ENCODE measurements around the gene SRPK2. TPM values are rescaled to one million over a fixed set of nuclear protein-coding genes. Genes with fewer than 3 reads are reported as not detected.

The SRPK2 gene
- total RNA-seq, 4 donors from 2014 or later = 29.5 to 48.2 (median 30.6) TPM

GRCh38 chr7:105131033-105131656 lies 257.6 kb downstream of the SRPK2 start:
- ATAC-seq (ENCODE audit: low FRiP score) = no peak
- DNase-seq (ENCODE audit: low spot score) = no peak
- no peak for TF ChIP-seq CTCF (IDR thresholded peaks at IDR 0.05)

GRCh38 chr7:105130580-105130979 lies 258.1 kb downstream of the SRPK2 start:
- DNase-seq (ENCODE audit: low spot score) (no peak), ATAC-seq (ENCODE audit: low FRiP score) (no peak)
- TF ChIP-seq CTCF (IDR thresholded peaks at IDR 0.05) = no peak

GRCh38 chr7:105130048-105130447 lies 258.7 kb downstream of the SRPK2 start:
- no peak for ATAC-seq (ENCODE audit: low FRiP score)
- no peak for DNase-seq (ENCODE audit: low spot score)

GRCh38 chr7:105127179-105127578 lies 261.5 kb downstream of the SRPK2 start:
- ATAC-seq (ENCODE audit: low FRiP score) = no peak
- no peak for TF ChIP-seq CTCF (IDR thresholded peaks at IDR 0.05)

More at GRCh38 chr7:105130048-105130447, 258.7 kb downstream of the SRPK2 start:
- TF ChIP-seq CTCF (IDR thresholded peaks at IDR 0.05) = no peak

GRCh38 chr7:105126436-105126975 lies 262.2 kb downstream of the SRPK2 start:
- no peak for TF ChIP-seq CTCF (IDR thresholded peaks at IDR 0.05)
- DNase-seq (ENCODE audit: low spot score) = no peak
- no peak for ATAC-seq (ENCODE audit: low FRiP score)

More at GRCh38 chr7:105127179-105127578, 261.5 kb downstream of the SRPK2 start:
- no peak for DNase-seq (ENCODE audit: low spot score)

GRCh38 chr7:105125745-105126144 lies 263.0 kb downstream of the SRPK2 start:
- ATAC-seq (ENCODE audit: low FRiP score) (no peak), DNase-seq (ENCODE audit: low spot score) (no peak)
- TF ChIP-seq CTCF (IDR thresholded peaks at IDR 0.05) = no peak

- TF ChIP-seq CTCF (IDR thresholded peaks at IDR 0.05) = no peak
- DNase-seq (ENCODE audit: low spot score) = no peak
- ATAC-seq (ENCODE audit: low FRiP score) = no peak
Observed at GRCh38 chr7:105122619-105123018, 266.1 kb downstream of the SRPK2 start.

All from omental fat pad (tissue), 4 donors.